Fibroblast of pulmonary artery (primary cell): Measurements from ENCODE around the gene TMX4.
A peak's percentile ranks its signal among the peaks of the same experiment; 100 is the strongest.
"Not testable (repeated sequence)": the region's sequence is repeated elsewhere in the genome, so short reads cannot be mapped to it uniquely, and the experiment has no call there.

Experiments used
- DNase-seq: peaks from one replicate; pipeline ENCODE4 v3.0.0-alpha.2; 2010; ENCODE audit warnings: low read depth
- H3K4me3 ChIP-seq: replicated peaks from 2 replicates; pipeline ENCODE4 v1.5.1; 2011; ENCODE audit warnings: low read depth, mild to moderate bottlenecking, control low read depth, low read length, moderate library complexity
- TF ChIP-seq, protein P1 (sequence below): IDR thresholded peaks from 2 replicates; pipeline ENCODE4 v1.5.1; 2011; ENCODE audit warnings: mild to moderate bottlenecking, control low read depth, low read length, inconsistent platforms; ENCODE audit errors: missing control alignments

The TMX4 gene

DNA sequence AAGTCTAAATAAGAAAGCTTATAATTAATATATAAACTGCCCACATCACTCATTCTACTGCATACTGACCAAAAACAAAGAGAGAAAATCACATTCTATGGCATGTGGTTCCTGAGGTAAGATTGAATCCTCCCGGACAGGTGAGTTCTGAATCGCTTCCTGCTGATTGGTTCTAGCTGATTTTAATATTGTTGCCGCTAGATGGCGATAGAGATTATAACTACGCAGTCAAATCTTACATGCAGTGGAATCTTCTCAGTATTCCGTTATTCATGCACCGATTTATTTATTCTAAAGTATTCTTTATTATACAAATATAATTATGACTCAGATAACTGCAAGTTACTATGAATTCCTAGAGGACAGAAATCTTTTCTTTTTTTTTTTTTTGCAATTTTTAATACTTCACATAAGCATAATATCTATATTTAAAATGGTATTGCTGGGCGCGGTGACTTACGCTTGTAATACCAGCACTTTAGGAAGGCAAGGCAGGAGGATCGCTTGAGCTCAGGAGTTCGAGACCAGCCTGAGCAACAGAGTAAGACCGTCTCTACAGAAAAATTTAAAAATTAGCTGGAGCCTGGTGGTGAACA lies 24.2 kb upstream of the TMX4 start:
- TF ChIP-seq, protein P1, sequence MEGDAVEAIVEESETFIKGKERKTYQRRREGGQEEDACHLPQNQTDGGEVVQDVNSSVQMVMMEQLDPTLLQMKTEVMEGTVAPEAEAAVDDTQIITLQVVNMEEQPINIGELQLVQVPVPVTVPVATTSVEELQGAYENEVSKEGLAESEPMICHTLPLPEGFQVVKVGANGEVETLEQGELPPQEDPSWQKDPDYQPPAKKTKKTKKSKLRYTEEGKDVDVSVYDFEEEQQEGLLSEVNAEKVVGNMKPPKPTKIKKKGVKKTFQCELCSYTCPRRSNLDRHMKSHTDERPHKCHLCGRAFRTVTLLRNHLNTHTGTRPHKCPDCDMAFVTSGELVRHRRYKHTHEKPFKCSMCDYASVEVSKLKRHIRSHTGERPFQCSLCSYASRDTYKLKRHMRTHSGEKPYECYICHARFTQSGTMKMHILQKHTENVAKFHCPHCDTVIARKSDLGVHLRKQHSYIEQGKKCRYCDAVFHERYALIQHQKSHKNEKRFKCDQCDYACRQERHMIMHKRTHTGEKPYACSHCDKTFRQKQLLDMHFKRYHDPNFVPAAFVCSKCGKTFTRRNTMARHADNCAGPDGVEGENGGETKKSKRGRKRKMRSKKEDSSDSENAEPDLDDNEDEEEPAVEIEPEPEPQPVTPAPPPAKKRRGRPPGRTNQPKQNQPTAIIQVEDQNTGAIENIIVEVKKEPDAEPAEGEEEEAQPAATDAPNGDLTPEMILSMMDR, result peak; percentile 54
- DNase-seq, result peak; percentile 78

DNA sequence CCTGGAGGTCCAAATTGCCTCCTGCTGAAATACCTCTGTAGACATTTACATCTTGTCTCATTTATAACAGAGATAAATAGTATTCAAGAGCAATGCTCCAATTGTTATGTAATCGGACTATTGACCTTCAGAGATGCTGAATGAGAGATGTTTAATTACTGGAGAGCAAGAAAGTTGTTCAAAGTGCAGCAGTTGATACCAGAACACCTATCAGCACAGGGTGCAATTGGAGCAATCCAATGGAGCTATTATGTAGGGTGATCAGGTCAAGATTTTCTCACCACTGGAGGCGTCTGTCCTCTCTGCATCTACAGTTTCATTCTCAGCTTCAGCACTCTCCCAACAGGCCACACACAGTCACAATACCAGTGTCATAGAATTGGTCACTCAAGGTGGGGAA lies 19.5 kb upstream of the TMX4 start:
- no peak for DNase-seq
- TF ChIP-seq, protein P1, result no peak
- H3K4me3 ChIP-seq, result no peak overlapping the region

More for the DNA sequence above, 24.2 kb upstream of the TMX4 start:
- H3K4me3 ChIP-seq, result no peak overlapping the region

GRCh38 chr20:8036771-8037170 lies 17.2 kb upstream of the TMX4 start:
- TF ChIP-seq, protein P1, result no peak
- no peak for DNase-seq

DNA sequence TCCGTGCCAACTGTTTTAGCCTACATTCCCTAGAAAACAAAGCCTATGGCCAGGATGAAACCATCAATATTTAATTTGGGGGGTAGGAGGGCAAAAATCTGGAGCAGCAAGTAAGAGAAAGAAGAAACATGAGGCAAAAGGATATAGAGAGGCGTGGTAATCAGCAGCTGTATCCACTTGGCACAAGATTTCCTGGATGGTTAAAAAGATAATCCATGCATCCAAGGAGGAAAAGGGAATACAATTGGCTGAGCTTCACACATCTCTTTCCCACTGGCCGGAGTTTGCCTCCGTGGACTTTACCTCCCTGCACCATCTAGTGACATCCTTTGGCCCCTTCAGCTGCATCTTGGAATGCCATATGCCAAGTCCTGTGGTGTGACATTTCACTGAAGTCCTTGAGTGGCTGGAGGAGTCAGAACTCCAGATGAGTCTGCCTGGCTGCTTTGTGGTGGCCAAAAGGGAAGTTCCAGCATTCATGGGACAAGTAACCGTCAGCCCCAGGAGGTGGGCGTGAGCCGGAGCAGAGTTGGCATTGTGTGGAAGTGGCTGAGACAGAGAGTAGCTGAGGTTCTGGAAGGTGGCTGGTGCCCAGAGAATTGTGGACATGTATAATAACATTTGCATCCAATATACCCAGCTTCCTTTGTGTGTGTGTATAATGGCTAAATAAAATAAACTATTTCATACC lies 13.7 kb upstream of the TMX4 start:
- TF ChIP-seq, protein P1, result no peak
- DNase-seq, result no peak
- no peak overlapping the region for H3K4me3 ChIP-seq

More at GRCh38 chr20:8036771-8037170, 17.2 kb upstream of the TMX4 start:
- H3K4me3 ChIP-seq, result no peak overlapping the region

GRCh38 chr20:8032499-8032898 lies 12.9 kb upstream of the TMX4 start:
- H3K4me3 ChIP-seq, result no peak overlapping the region
- DNase-seq, result no peak
- TF ChIP-seq, protein P1, result no peak

- not testable (repeated sequence) for H3K4me3 ChIP-seq
Measured at GRCh38 chr20:8031539-8031938, 12.0 kb upstream of the TMX4 start.

DNA sequence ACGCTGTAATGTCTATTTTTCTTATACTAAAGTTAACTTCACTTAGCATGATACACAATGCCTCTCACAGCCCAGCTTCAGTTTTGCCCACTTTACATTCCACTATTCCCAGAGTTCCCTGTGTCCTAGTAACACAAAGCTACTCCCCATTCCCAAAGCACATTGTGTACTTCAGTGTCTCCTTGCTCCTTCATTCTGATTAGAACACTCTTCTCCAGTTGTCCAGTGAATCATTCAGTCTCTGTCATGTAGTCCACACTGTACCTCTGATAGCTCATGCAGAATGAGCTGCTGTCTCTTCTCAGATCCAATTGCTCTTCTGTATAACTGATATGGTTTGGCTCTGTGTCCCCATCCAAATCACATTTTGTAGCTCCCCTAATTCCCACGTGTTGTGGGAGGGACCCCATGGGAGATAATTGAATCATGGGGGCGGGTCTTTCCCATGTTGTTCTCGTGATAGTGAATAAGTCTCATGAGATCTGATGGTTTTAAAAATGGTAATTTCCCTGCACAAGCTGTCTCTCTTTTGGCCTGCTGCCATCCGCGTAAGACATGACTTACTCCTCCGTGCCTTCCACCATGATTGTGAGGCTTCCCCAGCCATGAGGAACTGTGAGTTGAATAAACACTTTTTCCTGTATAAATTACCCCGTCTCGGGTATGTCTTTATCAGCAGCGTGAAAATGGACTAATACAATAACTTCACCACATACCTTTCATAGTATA lies 2.1 kb upstream of the TMX4 start:
- TF ChIP-seq, protein P1, result no peak
- H3K4me3 ChIP-seq, result no peak overlapping the region
- DNase-seq, result no peak

More at GRCh38 chr20:8031539-8031938, 12.0 kb upstream of the TMX4 start:
- DNase-seq, result not testable (repeated sequence)
